HG03571 (cell line): Measurements from ENCODE around the gene TCEA2.

Experiments
- ATAC-seq: cut with Tn5 transposase; IDR thresholded peaks from one replicate; pipeline ENCODE4 v1.9.1; 2021; ENCODE audit not compliant: unreplicated experiment

Gene TCEA2

GRCh38 chr20:64048402-64049044 is 14.5 kb upstream of the TCEA2 start:
- ATAC-seq: no peak

- ATAC-seq: no peak
Observed at GRCh38 chr20:64049060-64049877, 13.7 kb upstream of the TCEA2 start, which contains the start of gene SOX18. TSS of gene SOX18 (minus strand) at chr20:64049639. CDS start at chr20:64049516, 123 bp downstream.

GRCh38 chr20:64049878-64050260 is 13.1 kb upstream of the TCEA2 start:
- no peak for ATAC-seq

- no peak for ATAC-seq
Observed at GRCh38 chr20:64050261-64051032, 12.6 kb upstream of the TCEA2 start.

DNA sequence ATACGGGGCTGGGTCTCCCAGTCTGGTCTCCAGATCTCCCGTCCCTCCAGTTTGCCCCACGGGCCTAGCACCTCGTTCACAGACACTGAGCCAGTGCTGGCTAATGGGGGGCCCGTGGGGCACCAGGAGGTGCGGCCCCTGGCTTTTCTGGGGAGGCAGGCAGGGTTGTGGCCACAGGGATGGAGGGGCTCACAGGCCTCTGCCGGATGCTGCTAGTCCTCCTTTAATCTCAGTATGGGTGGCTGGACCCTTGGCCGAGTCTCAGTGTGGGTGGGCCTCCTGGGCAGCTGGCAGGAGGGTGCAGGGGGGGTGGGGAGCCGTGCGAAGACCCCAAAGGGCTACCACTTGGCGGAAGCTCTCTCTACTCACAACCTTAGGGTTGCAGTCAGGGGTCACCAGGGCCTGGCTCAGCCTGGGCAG is 12.0 kb upstream of the TCEA2 start:
- ATAC-seq: no peak

- ATAC-seq: no peak
Observed at GRCh38 chr20:64051561-64052325, 11.3 kb upstream of the TCEA2 start.

DNA sequence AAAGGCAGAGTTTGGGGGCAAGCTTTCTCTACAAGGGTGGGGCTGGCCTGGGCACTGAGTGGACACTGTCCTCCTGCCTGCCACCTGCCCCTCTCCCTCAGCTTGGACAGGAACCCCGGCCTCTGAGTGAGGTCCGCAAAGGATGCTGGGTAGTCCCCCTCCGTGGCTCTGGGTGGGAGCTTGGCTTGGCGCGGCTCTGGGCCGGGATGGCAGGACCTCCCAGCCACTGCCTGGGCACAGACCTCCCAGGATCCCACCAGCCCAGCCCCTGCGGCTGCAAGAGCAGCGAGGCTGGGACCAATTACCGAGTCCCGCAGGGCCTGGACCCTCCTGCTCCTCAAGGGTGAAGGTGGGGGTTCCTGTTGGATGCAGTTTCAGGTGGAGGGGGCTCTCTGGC is 10.7 kb upstream of the TCEA2 start:
- ATAC-seq: no peak

- ATAC-seq: no peak
Observed at GRCh38 chr20:64052987-64053840, 9.8 kb upstream of the TCEA2 start.

DNA sequence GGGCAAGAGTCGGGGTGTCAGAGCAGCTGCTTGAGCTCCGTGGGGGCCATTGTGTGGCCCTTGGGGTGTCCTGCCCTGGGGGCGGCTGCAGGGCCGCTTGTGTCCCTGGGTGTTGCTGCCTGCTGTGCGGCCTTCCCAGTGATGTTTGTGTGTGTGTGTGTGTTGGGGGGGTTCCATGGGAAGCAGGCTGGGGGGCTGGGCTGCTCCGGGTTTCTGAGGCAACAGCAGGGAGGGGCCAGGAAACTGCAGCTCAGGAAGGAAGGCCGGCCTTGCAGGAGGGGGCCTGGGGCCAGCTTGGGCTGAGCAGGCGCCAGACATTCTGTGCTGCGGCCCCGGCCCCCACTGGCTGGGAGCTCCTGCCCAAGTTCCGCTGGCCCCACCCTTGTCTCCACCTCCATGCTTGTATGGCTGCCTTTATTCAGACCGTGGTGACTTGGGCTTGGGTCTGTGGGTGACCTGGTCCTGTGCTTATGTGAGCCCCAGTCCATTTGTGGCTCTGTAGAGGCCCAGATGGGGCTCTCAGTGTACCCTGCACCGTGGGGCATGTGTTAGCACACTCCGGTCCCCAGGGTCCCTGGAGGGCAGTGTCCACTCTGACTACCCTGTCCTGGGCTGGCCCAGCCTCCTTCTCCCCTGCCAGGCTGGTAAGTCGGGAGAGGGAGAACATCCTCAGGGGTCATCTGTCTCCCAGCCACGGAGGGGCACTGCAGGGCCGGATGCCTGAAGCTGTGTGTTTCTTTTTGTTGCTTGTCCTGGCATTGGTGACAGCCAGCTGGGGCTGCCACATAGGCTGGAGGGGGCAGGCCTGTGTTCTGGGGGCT is 8.9 kb upstream of the TCEA2 start:
- ATAC-seq: no peak

- no peak for ATAC-seq
Observed at GRCh38 chr20:64055396-64055892, 7.6 kb upstream of the TCEA2 start.

DNA sequence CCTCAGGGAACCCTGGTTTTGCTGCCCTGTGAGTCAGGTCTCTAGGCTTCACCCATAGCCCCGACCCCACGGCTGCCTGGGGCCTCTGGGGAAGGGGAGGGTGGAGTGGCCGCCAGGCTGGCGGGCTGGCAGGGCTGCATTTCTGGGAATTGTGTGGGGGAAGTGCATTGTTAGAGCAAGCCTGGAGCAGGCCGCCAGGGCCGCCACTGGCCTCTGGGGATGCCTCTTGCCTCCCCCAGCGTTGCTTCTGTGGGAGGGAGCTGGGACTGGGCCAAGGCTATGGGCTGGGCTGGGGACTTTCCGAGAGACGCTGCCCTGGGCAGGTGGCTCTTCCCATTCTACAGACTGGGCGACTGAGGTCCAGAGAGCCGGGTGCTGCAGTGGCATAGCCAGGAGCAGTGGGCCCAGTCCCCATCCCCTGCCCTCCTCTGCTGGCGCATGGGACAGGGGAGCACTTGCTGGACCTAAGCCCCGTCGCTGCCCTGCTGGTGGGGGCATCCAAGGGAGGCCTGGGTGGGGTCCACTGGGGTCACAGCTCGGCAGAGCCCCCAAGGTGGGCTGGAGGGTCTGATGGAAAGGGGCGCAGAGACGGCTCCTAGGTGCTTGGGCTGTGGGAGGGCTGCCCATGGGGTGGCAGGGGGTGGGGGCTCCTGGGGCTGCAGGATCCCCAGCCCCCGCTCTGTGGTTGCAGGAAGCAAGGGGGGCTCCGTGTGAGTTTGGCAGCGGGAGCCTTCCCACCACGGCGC is 6.9 kb upstream of the TCEA2 start:
- no peak for ATAC-seq

DNA sequence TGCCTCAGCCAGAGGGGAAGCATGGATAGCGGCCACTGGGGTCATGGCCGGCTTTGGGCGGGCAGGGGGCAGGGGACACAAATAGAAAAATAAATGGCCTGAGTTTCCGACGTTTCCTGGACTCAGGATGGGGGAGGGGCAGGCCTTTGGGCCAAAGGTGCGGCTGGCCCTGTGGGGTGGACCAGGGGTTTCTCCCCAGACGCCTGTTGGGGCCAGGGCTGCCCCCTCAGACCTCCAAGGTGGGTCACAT is 6.4 kb upstream of the TCEA2 start:
- ATAC-seq: no peak

- no peak for ATAC-seq
Observed at GRCh38 chr20:64056889-64057627, 5.9 kb upstream of the TCEA2 start.

- ATAC-seq: no peak
Observed at GRCh38 chr20:64057628-64058498, 5.1 kb upstream of the TCEA2 start.

DNA sequence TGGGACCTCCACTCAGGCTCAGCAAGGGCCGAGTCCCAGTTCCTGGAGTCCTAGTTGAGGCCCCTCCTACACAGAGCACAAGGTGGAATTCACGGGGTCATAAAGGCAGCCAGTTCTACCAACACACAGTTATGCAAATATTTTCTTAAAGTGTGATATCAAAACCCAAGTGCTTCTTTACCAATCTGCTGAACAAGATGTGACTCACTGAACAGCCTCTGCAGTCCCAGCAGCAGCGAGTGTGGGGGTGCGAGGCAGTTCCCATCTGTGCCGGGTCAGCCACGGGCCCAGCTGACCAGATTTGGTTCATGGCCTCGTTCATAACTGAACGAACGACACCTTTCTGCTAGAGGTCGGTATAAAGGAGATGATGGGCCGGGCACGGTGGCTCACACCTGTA is 4.5 kb upstream of the TCEA2 start:
- ATAC-seq: no peak

GRCh38 chr20:64062276-64062595 is 762 bp upstream of the TCEA2 start:
- no peak for ATAC-seq
